ENCODE data around the gene PTER.

Gene PTER

DNA sequence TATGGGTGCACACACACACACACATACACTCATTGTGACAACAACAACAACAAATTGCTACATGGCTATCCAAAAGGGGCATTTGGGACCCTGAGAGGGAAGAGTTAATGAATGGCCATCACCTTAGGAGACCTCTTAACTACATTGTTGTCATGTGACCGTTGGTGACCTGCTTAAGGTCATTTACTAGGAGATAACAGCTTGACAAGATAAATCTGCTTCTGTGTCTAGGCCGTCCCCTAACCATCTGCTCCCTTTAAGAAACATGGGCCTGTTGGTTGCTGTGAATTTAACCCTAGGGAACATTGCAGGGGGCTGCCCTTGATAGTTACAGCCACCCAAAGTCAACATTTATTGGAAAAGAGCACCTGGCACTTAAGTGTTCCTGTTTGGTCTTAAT lies 55.1 kb downstream of the PTER start:
- TF ChIP-seq GATA1 (IDR thresholded peaks at IDR 0.05; ENCODE audit: low read depth, low read length) (no peak), POLR2A (IDR thresholded peaks at IDR 0.05; ENCODE audit: low read length) (no peak)
- peak; percentile 19 to 71 for DNase-seq

DNA sequence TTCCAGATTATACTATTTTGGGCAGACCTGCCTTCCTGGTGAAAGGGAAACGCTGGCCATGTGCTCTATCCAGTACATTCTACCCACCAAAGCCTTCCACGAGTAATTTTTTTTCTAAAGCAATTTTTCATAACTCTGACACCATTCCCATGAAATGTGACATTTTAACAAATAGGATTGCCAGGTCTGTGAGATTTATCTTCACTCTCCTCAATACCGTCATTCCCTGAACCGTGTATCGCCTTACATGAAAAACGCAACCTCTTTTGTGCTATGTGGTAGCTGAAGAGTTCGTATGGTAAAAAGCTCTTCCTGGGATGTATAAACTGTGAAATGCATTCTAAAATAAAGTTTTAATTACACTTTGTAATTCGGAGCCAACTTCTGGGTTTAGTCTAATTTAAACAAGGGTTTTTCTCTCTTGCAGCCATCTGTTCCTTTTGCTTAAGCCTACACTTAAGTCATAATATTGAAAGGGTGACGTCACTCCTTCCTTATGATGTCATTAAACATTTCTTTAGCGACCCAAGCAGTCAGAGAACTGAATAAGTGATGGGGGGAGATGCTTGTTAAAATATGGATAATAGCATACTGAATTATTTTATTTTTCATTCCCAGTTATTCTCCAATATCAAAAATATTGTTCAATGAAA lies 57.2 kb downstream of the PTER start:
- no peak for DNase-seq
- TF ChIP-seq GATA1 (IDR thresholded peaks at IDR 0.05; ENCODE audit: low read depth, low read length) (no peak), POLR2A (IDR thresholded peaks at IDR 0.05; ENCODE audit: low read length) (no peak)

DNA sequence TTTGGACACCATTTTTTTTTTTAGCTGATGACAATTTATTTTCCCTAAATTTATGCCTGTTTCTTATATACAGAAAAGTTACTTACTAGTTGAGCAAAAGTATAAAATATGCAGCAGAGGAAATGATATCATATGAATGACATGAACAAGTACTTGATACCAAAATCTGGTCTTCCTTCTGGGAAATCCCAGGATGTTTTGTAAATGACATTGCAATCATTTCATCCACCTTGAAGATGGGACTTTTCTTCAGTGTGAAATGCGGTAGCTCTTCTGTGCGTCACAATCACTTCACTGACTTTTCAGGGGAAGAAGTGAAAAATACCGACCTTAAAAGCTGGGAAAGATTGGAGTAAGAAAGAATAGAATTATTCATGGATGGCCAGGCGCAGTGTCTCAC lies 61.1 kb downstream of the PTER start:
- TF ChIP-seq GATA1 (IDR thresholded peaks at IDR 0.05; ENCODE audit: low read depth, low read length): no peak
- no peak for TF ChIP-seq POLR2A (IDR thresholded peaks at IDR 0.05; ENCODE audit: low read length)
- DNase-seq: no peak

DNA sequence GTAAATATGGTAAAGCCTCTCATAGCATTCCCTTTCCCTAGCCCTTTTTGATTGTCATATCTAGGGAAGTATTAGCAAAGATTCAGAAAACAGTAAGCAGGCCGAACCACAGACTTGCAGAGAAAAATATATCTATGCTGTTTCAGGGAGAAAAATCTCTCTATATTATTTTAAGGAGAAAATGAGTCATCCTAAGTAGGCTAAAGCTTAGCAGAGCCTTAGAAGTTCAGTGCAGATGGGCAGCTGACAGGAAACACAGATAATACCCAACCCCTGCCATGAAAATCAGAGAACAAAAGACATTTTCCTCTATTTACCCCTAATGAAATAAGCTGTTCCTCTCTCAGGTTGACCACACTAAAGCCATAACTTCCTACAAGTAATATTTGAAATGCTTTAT lies 68.4 kb downstream of the PTER start:
- no peak for TF ChIP-seq GATA1 (IDR thresholded peaks at IDR 0.05; ENCODE audit: low read depth, low read length)
- no peak for TF ChIP-seq POLR2A (IDR thresholded peaks at IDR 0.05; ENCODE audit: low read length)
- DNase-seq: no peak

DNA sequence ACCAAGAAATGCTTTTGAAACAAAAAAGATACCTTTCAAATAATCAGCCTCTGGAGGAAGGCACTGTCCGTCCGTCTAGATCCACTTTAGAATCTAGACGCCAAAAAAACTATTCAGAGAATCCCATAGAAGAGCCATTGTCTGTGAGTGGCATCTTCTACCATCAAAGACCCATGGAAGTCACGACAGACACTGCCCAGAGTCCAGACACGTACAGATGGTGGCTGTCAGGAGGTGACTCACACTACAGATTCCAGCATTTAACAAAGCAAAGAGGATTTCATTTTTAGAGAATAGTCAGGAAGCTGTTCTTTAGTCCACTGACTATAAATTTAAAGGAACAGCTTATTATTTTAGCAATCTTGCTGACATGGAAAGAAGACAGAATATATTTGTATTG lies 73.2 kb downstream of the PTER start:
- TF ChIP-seq GATA1 (IDR thresholded peaks at IDR 0.05; ENCODE audit: low read depth, low read length): no peak
- TF ChIP-seq POLR2A (IDR thresholded peaks at IDR 0.05; ENCODE audit: low read length): no peak

DNA sequence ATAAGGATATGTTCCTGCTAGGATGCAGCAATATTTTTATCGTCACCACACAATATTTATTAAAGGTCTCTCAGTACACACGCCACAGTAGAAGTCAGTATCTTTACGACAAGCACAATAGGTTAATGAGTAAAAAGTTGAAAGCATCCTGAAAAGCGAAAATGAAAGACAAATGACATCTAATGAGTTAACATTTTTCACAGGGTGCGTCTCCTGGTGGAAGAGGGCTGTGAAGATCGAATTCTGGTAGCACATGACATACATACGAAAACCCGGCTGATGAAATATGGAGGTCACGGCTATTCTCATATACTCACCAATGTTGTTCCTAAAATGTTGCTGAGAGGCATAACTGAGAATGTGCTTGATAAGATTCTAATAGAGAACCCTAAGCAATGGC lies 74.0 kb downstream of the PTER start:
- DNase-seq: peak in 1 of 2 experiments; percentile 12
- TF ChIP-seq POLR2A (IDR thresholded peaks at IDR 0.05; ENCODE audit: low read length): no peak
- TF ChIP-seq GATA1 (IDR thresholded peaks at IDR 0.05; ENCODE audit: low read depth, low read length): no peak

More for the DNA sequence above, 73.2 kb downstream of the PTER start:
- no peak for DNase-seq

DNA sequence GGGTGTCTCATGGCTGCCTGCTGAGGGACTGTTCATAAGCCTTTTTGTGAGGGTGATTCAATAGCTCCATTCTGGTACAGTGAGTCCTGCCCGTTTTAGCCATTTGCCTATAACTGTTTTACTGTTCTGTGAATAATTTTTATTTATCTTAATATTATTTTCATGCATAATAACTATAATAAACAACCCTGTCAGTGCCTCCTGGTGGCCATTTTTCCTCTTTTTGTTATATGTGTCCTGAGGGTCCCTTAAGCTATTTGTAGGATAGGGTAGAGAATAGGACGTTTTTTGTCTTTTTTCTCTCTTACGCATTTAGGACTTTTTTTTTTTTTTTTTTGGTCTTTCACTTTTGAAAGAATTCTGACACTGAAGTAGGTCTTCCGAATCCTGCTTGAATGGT lies 82.0 kb downstream of the PTER start:
- TF ChIP-seq POLR2A (IDR thresholded peaks at IDR 0.05; ENCODE audit: low read length): no peak
- no peak for TF ChIP-seq GATA1 (IDR thresholded peaks at IDR 0.05; ENCODE audit: low read depth, low read length)
- DNase-seq: peak; percentile 7 to 22

DNA sequence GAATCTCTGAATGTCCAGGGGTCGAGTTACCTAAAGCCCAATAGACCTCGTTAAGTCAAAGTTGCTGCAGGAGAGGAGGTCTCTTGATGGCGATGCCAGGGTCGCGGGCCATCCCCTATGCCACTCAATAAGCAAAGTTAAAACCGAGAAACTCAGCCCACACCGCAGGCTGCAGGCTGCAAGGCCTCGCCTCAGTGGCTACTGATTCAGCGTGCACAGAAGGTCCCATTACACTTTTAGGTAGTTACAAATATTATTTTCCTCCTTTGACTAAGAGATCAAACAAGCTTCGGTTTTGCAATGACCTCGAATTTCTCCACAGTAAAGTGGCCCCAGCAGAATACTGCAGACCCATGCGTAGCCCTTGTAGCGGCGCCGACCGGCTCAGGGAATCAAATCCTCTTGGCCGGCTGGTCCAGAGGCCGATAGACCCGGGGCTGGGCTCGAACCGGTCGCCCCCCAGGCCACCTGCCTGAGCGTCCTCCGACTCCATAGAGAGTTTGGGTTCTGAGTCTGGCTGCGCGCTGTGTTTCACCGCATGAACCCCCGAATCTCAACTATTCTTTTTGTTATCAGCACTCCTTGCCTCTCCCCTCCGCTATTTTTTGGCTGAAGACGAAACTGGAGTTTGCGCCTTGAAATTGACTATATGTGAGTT lies 82.6 kb downstream of the PTER start:
- no peak for DNase-seq
- TF ChIP-seq GATA1 (IDR thresholded peaks at IDR 0.05; ENCODE audit: low read depth, low read length) (no peak), POLR2A (IDR thresholded peaks at IDR 0.05; ENCODE audit: low read length) (no peak)

DNA sequence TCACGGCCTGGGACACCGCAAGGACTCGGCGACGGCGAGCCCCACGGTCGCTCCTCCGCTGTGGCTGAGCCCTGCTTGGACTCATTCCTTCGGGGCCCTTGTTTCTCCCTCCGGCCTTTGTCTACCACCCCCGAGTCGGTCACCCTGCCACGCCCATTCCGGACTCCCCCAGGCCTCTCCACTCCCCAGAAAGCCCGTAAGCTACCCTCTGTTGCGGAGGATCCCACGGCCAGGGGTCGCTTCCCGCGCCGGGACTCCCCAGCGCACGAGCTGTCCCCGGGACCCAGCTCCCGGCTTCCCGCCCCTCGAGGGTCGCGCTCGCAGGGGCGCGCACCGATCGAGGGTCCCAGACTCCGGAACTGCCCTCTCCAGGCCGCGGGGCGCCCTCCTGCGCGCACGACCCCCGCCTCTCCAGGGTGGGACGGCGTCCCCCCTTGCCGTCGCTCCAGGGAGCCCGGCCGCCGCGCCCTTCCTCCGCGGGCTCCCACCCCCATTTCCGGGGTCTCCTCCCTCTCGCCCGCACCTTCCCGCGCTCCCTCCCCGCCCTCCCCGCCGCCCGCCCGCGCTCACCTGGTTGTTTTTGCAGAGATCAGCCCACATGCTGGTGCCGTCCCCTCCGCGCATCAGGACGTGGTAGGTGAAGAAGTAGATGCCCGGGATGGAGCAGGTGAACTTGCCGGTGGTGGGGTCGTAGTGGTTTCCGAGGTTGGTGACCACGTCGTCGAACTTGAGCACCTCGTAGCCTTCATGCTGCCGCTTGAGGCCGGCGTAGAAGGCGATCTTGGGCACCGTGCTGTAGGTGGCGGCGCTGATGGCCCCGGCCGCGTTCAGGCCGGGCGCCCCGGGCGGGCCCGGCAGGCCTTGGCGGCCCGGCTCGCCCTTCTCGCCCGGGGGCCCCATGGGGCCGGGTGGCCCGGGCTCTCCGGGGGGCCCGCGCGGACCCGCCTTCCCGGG lies 83.4 kb downstream of the PTER start:
- peak in 1 of 2 experiments; percentile 13 for DNase-seq
- TF ChIP-seq GATA1 (IDR thresholded peaks at IDR 0.05; ENCODE audit: low read depth, low read length) (no peak), POLR2A (IDR thresholded peaks at IDR 0.05; ENCODE audit: low read length) (no peak)

DNA sequence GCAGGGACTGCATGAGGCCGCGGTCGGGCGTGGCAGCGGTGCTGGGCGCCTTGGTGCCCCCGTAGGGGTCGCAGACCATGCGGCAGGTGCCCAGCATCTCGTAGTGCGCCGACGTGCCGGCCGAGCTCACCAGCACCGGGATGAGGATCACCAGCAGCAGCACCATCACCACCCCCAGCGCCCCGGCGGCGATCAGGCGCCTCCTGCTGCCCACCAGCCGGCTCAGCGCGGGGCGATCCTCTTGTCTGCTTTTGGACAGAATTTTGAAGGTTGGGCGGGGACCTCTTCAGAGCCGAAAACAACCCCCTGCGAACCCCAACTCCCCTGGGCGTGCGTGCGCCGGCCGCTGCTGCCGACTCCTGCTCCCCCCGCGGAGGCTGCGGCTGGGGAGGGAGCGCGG lies 84.1 kb downstream of the PTER start:
- peak; percentile 54 to 55 for DNase-seq
- TF ChIP-seq GATA1 (IDR thresholded peaks at IDR 0.05; ENCODE audit: low read depth, low read length) (no peak), POLR2A (IDR thresholded peaks at IDR 0.05; ENCODE audit: low read length) (no peak)

DNA sequence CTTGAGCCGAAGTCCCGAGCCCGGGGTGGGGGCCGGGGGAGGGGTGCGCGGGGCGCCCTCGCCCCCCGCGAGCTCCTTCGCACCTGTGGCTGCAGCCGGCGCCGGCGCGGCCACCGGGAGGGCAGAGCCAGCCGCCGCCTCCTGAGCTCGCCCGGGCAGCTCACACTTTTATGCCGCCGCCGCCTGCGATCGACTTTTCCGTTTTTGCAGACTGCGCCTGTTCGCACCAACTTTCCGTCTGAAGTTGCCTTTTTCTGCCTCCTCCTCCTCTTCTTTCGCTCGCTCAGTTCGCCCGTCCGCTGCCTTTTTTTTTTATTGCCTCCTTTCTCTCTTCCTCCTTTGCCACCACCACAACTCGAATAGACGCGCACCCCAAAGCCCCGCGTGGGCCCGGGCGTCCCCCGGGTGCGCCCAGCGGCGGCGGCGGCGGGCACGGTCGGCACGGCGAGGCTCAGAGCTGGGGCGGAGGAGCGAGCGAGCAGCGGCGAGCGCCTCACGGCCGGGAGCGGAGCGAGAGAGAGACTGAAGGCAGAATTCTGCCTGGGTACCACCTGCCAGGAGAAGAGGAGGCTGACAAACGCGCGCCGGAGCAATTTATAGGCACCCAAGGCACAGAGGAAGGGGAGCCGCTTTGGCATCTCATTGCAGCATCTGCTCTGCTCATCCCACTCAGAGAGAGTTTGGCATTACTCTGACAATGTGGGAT lies 84.7 kb downstream of the PTER start, which contains the start of gene C1QL3:
Gene C1QL3, minus strand, starts transcription at position 569 of the 706 bp plus-strand sequence. CDS start 814 bp downstream, outside the sequence.
- TF ChIP-seq POLR2A (IDR thresholded peaks at IDR 0.05; ENCODE audit: low read length) (no peak), GATA1 (IDR thresholded peaks at IDR 0.05; ENCODE audit: low read depth, low read length) (no peak)
- DNase-seq: peak; percentile 35 to 42

DNA sequence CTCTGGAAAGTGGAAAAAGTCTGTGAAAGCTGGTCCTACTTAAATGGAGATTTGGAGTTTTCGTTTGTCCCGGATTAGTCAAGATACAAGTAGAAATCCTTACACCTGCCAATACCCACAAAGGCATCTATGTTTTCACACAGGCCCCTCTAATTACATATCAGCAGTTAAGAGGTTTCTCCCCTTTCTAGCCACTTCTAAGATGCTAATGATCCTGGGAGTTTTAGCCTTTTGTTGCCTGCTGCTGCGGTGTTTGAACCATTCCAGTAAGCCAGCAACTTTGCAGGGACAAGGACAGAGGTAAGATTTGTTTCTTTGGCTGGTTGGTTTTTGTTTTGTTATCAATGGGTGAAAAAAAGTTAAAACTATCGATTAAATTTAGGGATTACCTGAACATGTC lies 90.6 kb downstream of the PTER start:
- TF ChIP-seq GATA1 (IDR thresholded peaks at IDR 0.05; ENCODE audit: low read depth, low read length) (no peak), POLR2A (IDR thresholded peaks at IDR 0.05; ENCODE audit: low read length) (no peak)
- DNase-seq: no peak

DNA sequence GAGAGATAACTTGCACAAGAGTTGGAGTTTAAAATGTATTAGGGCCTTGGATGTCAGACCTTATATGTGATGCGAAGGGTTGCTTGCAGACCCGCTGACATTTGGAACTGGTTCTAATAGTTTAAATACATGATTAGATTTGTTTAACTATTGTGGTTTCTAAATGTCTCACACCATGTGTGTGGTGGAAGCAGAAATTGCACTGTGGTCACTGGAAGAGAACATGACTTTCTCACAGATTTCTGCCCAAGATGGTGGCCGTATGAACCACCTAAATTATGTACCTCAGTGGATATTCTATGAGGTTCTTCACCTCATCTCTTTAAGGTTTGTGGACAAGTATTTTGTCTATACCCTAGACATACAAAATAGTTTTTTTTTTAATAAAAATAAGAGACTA lies 93.0 kb downstream of the PTER start:
- TF ChIP-seq POLR2A (IDR thresholded peaks at IDR 0.05; ENCODE audit: low read length) (no peak), GATA1 (IDR thresholded peaks at IDR 0.05; ENCODE audit: low read depth, low read length) (no peak)
- no peak for DNase-seq

All from erythroblast (primary cell).